GM04503 (cell line): ENCODE results near the gene MATN1.

ENCODE experiments used
- DNase-seq: peaks from one replicate; pipeline ENCODE4 v3.0.0-alpha.2; 2012; ENCODE audit warnings: low read depth

MATN1 gene

GRCh38 chr1:30718091-30718635, 5.2 kb downstream of the MATN1 start:
- peak; percentile 75 for DNase-seq

DNA sequence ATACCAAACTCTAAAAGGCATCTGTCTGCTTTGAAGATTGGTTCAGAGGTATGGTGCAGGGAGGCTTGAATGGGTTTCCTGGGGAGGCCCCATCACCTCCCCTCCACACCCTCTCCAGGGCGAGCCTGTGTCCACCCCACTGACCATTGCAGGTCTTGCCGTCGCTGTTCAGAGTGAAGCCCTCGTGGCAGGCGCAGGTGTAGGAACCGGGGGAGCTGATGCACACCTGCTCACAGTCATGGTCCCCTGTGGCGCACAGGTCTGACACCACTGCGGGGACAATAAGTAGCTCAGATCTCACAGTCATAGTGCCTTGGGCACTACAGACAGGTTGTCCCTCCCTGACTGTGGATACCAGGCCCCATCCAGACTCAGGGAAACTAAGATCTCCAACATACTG, 6.7 kb downstream of the MATN1 start:
- DNase-seq = no peak

GRCh38 chr1:30715886-30716285, 7.5 kb downstream of the MATN1 start:
- DNase-seq = no peak

- DNase-seq = no peak
Measured at GRCh38 chr1:30715216-30715615, 8.2 kb downstream of the MATN1 start.

GRCh38 chr1:30714536-30715090, 8.8 kb downstream of the MATN1 start:
- DNase-seq = no peak

DNA sequence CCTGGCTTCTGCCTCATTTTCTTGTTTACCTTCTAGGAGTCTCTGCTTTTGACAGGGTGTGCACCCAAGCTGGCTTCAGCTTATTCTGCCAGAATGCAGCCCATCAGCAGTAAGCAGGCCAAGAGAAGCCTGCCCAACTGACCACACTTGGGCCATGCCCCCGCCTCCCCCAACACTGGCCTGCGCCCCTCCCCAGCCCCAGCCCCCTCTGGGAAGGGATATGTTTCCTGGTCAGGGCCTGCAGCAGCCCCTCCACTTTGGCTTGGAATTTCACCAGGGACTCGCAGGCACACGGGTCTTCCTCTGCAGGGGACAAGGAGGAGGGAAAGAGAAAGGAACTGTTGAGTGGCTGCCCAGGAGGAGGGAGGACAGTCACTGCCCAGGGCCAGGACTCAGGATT, 9.4 kb downstream of the MATN1 start:
- DNase-seq = no peak

- no peak for DNase-seq
Measured at GRCh38 chr1:30713311-30713710, 10.1 kb downstream of the MATN1 start.

GRCh38 chr1:30712583-30712982, 10.8 kb downstream of the MATN1 start:
- DNase-seq = no peak

- DNase-seq = no peak
Measured at GRCh38 chr1:30710407-30710806, 13.0 kb downstream of the MATN1 start.

DNA sequence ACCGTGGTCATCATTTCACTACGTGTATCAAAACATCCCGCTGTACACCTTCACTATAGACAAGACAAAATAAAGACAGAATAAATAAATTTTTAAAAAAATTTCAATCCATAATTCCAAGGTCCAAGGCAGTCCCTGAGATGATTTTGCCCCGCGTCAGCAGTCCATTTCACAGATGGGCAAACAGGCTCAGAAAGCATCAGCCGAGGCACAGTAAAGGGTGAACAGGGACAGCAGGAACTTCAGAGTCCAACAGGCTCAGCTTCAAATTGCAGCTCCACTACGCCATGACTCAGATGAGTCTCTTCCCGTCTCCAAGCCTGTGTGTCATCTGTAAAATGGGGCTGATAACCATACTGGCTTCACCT, 15.0 kb downstream of the MATN1 start:
- DNase-seq = no peak

DNA sequence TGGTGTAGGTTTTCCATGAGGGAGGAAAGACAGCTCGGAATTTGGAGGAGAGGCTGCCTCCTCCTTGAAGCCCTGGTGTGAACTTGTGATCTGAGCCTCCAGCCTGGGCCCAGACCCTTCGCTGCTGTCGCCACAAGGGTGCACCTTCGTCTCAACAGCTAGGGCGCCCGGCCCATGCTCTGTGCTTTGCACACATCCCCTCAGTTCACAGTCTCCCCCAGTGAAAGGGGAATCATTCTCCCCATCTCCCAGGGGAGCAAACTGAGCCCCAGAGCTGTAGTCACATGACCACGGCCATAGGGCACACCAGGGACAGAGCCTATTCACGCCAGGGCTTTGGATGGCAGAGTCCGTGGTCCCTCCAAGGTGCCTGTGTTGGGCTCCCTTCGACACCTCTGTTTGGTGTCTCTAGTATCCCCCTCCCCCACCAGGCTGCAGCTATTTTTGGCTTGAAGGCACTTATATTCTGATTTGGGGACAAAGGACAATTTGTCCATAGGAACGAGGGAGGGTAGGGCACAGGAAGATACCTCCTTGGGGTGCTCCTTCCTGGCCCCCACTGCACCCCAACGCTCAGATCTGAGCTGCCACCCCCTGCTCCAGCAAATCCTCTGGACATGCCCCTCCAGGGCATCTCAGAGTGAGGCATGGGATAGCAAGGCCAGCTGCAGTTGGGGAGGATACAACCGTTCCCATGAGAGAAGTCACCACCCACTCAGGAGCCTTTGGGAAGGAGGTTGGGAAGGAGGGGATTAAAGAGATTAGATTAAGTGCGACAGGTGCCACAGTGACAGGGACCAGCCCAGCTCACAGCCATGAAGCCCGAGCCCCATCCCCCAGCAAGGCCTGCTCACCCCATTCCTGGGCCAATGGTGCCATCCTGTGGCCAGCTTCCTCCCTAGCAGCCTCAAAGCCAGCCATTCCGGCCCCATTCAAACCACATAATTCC, 15.7 kb downstream of the MATN1 start:
- DNase-seq = no peak

GRCh38 chr1:30706528-30706927, 16.9 kb downstream of the MATN1 start:
- no peak for DNase-seq

GRCh38 chr1:30705698-30706097, 17.7 kb downstream of the MATN1 start:
- no peak for DNase-seq

DNA sequence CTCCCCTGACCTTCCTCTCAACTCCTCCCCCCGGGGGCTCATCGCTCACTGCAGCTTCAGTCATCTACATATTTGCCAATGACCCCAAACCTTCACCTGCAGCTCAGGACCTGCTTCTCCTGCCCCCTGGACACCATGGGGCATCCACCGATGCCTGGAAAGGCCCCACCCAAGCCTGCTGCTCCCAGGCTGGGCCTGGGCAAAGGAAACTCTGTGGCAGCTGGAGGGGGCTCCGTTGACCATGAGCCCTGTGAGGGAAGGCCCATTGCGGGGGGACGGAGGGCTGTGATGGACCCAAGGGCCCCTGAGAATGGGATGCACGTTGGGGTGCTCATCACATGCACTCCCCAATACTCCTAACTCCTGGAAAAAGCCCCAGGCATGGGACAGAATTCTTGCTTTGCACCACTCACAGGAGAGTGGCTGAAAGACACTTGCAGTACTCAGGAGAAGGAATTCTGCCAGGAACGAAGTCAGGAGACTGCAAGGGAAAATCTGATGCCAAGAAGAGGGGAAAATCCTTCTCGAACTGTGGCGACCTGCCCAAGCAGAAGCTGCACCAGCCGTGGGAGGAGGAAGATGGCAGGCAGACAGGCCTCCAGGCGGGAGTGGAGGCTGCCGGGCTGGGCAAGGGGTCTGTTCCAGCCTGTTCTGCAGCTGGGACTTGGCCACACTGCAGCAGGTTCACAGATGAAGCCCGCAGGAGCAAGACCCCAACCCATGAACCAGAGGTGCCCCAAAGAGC, 18.4 kb downstream of the MATN1 start:
- no peak for DNase-seq

DNA sequence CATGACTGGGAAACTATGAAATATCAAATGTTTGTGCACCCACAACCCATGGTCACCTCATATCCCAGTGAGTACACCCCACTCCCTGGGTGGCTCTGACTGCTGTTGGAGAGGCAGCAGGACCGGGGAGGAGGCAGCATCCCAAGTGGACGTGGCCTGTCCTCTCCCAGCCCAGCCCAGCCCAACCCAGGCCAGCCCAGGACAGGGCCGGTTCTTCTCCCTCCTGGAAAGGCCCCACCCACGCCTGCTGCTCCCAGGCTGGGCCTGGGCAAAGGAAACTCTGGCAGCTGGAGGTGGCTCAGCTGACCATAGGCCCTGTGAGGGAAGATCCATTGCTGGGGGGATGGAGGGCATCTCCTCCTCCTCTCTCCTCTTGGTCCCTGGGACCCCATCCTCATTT, 19.1 kb downstream of the MATN1 start:
- no peak for DNase-seq

DNA sequence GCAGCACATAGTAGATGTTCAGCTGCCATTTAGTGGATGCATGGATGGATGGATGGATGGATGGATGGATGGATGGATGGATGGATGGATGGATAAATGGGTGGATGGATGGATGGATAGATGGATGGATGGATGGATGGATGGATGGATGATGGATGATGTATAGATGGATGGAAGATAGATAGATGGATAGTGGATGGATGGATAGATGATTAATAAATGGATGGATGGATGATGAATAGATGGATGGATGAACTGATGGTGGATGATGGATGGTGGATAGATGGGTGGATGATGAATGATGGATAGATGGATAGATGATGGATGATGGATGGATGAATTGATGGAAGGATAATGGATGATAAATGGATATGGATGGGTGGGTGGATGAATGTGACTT, 20.6 kb downstream of the MATN1 start:
- no peak for DNase-seq

DNA sequence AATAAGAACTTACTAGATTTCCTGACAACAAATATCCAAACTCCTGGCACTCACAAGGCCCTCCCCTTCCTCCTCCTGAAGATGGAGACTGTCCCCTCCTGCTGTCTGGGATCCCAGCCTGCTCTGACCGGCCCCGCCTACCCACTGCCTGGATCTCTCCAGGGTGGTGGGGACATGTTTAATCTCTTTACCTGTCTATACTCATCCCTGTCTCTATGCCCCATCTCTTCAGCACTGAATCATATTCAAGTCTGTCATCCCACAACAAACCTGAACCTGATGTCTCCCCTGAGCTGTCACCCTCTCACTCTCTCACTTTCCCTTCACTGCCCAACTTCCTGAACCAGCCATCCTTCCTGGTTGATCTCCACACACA, 22.1 kb downstream of the MATN1 start:
- DNase-seq = no peak

- DNase-seq = peak; percentile 71
Measured at GRCh38 chr1:30700528-30701257, 22.7 kb downstream of the MATN1 start.

GRCh38 chr1:30699762-30700161, 23.6 kb downstream of the MATN1 start:
- no peak for DNase-seq

- DNase-seq = no peak
Measured at GRCh38 chr1:30698401-30698981, 24.9 kb downstream of the MATN1 start.

DNA sequence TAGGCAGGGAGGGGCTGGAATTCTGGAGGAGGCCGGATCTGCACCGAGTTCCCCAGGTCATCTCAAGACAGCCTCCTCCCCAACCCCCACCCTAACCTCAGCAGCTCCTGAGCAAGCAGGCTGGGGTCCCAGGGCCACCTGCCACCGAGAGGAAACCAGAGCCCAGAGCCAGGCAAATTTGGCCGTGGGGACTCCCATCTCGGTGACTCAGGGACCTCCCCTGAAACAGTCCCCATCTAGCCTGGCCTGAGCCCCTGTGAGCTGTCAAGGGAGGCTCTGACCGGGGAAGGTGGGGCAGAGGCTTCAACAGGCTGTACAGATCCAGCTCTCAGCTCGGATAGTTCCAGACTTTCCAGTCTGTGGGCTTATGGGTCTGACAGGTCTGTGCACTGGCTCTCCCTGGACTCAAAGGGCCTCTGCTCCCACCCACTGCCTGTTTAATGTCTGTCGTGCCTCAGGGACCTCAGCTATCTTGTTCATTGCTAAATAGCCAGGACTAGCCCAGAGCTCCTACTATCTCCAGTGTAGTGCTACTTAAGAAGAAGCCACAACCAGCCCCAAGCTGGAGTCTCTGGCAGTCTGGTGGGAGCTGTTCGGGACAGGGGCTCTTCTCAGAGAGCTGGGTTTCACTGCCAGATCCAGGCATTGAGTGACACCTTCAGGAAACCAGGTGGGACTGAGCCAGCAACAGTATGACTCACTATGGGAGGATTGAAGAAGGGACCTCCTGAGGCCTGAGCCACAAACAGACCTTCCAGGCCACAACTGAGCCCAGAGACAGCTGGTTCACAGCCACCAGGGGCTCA, 25.6 kb downstream of the MATN1 start:
- DNase-seq = no peak
